DMS153 (cell line): Measurements from ENCODE around the gene SPIRE1.
"Not testable (repeated sequence)": the region's sequence is repeated elsewhere in the genome, so short reads cannot be mapped to it uniquely, and the experiment has no call there.

Experiments used
- DNase-seq: peaks from one replicate; lab custom pipeline; 2025; lab: John Stamatoyannopoulos, UW

SPIRE1 gene

GRCh38 chr18:12552879-12553242 is 105.0 kb downstream of the SPIRE1 start:
- no peak for DNase-seq

- DNase-seq = not testable (repeated sequence)
Observed at GRCh38 chr18:12551943-12552878, 105.7 kb downstream of the SPIRE1 start.

GRCh38 chr18:12551466-12551865 is 106.4 kb downstream of the SPIRE1 start:
- not testable (repeated sequence) for DNase-seq

GRCh38 chr18:12543697-12544096 is 114.2 kb downstream of the SPIRE1 start:
- no peak for DNase-seq

GRCh38 chr18:12540751-12541150 is 117.2 kb downstream of the SPIRE1 start:
- no peak for DNase-seq

GRCh38 chr18:12539158-12539557 is 118.7 kb downstream of the SPIRE1 start:
- DNase-seq = not testable (repeated sequence)

GRCh38 chr18:12534820-12535219 is 123.1 kb downstream of the SPIRE1 start:
- DNase-seq = no peak

GRCh38 chr18:12532661-12533060 is 125.2 kb downstream of the SPIRE1 start:
- DNase-seq = no peak

- DNase-seq = no peak
Observed at GRCh38 chr18:12531749-12532148, 126.2 kb downstream of the SPIRE1 start.

- no peak for DNase-seq
Observed at GRCh38 chr18:12520442-12520992, 137.4 kb downstream of the SPIRE1 start.

- no peak for DNase-seq
Observed at GRCh38 chr18:12518832-12519531, 138.9 kb downstream of the SPIRE1 start.

- DNase-seq = no peak
Observed at GRCh38 chr18:12518326-12518725, 139.6 kb downstream of the SPIRE1 start.

GRCh38 chr18:12517142-12517825 is 140.6 kb downstream of the SPIRE1 start:
- DNase-seq = no peak

- DNase-seq = no peak
Observed at GRCh38 chr18:12516049-12516630, 141.8 kb downstream of the SPIRE1 start.

GRCh38 chr18:12515550-12515949 is 142.4 kb downstream of the SPIRE1 start:
- DNase-seq = no peak

GRCh38 chr18:12507007-12507406 is 150.9 kb downstream of the SPIRE1 start:
- DNase-seq = no peak

- no peak for DNase-seq
Observed at GRCh38 chr18:12500986-12501385, 156.9 kb downstream of the SPIRE1 start.

GRCh38 chr18:12497839-12498238 is 160.1 kb downstream of the SPIRE1 start:
- DNase-seq = no peak

- no peak for DNase-seq
Observed at GRCh38 chr18:12497296-12497695, 160.6 kb downstream of the SPIRE1 start.

GRCh38 chr18:12492907-12493306 is 165.0 kb downstream of the SPIRE1 start:
- no peak for DNase-seq

- DNase-seq = no peak
Observed at GRCh38 chr18:12491611-12492435, 166.1 kb downstream of the SPIRE1 start.
